ENCODE data around the gene CORO7.

CORO7 gene

DNA sequence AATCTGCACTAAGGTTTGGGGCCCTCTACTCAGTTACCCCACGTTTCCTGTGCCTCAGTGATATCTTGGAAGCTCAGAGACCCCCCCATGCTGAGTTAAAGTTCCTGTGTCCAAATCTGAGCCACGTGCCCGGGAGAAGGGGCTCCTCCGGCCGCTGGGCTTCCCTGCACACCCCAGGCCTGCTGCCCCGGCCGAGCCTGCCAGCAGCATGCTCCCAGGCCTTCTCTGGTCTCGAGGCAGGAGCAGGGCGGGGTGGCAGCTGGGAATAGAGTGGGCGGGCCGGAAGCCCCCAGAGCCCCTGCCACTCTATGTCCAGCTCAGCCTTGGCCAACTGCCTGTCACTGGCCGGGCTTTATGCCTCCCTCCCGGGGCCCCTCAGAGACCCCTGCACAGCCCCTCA, 50.4 kb downstream of the CORO7 start:
- TF ChIP-seq, protein P1, sequence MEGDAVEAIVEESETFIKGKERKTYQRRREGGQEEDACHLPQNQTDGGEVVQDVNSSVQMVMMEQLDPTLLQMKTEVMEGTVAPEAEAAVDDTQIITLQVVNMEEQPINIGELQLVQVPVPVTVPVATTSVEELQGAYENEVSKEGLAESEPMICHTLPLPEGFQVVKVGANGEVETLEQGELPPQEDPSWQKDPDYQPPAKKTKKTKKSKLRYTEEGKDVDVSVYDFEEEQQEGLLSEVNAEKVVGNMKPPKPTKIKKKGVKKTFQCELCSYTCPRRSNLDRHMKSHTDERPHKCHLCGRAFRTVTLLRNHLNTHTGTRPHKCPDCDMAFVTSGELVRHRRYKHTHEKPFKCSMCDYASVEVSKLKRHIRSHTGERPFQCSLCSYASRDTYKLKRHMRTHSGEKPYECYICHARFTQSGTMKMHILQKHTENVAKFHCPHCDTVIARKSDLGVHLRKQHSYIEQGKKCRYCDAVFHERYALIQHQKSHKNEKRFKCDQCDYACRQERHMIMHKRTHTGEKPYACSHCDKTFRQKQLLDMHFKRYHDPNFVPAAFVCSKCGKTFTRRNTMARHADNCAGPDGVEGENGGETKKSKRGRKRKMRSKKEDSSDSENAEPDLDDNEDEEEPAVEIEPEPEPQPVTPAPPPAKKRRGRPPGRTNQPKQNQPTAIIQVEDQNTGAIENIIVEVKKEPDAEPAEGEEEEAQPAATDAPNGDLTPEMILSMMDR (IDR thresholded peaks at IDR 0.05; ENCODE audit: low read depth, low read length): no peak
- H3K4me3 ChIP-seq (ENCODE audit: low read depth, low read length): no peak overlapping the region

DNA sequence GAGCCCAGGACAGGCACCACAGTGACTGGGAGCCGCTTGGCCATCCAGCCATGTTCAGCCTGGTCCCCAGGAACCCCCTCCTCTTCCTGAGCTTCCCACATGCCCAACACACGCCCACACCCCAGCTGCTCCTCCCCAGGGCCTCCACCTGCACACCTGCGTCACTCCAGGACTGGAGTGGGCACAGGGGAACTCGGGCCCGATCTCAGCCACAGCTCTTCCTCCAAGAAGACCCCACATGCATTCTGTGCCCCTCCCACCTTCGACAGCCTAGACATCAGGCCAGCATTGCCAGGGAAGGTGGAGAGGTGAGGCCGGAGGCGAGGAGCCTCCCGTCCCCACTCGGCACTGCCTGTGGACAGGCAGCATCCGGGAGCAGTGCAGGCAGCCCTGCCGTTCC, 50.8 kb downstream of the CORO7 start:
- no peak overlapping the region for H3K4me3 ChIP-seq (ENCODE audit: low read depth, low read length)
- TF ChIP-seq, protein P1 (IDR thresholded peaks at IDR 0.05; ENCODE audit: low read depth, low read length): no peak

DNA sequence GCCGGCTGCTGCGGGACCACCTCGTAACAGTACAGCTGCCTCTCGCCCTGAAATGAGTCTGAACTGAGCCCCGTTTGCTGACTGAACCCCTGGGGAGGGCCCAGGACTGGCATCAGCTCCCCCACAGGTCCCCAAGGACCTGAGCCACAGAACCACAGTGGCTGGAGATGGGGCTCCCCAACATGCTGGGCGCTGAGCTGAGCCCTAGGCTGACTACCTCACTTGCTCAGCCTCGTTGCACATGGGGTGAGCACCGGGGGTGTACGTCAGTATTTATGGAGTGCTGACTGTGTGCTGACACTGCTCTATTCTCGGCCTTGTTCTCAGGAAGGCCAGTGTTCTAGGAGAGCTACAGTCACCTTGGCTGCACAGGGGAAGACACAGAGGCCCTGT, 51.4 kb downstream of the CORO7 start:
- no peak overlapping the region for H3K4me3 ChIP-seq (ENCODE audit: low read depth, low read length)
- TF ChIP-seq, protein P1 (IDR thresholded peaks at IDR 0.05; ENCODE audit: low read depth, low read length): no peak

DNA sequence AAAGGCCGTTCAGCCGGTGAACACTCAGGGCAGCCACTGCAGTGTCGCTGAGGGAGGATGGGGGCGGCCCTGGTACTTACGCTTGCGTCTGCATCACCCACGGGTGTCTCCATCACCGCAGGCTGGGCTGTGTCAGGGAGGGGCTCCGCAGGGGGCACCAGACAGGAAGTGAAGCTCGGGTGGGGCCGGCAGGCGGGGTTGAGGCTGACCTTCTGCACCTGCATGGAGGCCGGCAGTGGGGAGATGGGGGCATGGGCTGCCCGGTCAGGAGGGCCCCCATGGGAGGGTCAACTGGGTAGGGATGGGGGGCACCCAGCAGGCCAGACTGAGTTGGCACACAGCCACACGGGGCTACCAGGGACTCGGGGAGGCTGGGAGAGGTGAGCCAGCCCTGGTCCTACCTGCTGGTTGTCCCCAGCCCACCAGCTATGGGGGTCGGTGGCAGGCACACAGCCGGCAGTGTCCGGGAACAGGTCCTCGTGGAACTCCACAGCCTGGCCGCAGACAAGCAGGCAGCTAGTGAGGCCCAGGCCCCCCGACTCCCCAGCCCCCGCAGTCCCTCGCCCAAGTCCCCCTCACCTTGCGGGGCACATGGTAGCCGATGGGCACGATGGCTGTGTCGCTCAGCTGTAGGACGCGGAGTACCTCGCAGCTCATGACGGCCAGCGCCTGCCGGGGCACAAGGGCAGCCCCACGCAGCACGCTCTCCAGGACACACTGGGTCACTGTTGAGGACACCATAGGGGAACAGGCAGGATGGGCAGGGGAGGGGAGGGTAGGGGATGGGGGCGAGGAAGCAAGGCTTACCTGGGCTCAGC, 52.0 kb downstream of the CORO7 start:
- TF ChIP-seq, protein P1 (IDR thresholded peaks at IDR 0.05; ENCODE audit: low read depth, low read length): no peak
- no peak overlapping the region for H3K4me3 ChIP-seq (ENCODE audit: low read depth, low read length)

DNA sequence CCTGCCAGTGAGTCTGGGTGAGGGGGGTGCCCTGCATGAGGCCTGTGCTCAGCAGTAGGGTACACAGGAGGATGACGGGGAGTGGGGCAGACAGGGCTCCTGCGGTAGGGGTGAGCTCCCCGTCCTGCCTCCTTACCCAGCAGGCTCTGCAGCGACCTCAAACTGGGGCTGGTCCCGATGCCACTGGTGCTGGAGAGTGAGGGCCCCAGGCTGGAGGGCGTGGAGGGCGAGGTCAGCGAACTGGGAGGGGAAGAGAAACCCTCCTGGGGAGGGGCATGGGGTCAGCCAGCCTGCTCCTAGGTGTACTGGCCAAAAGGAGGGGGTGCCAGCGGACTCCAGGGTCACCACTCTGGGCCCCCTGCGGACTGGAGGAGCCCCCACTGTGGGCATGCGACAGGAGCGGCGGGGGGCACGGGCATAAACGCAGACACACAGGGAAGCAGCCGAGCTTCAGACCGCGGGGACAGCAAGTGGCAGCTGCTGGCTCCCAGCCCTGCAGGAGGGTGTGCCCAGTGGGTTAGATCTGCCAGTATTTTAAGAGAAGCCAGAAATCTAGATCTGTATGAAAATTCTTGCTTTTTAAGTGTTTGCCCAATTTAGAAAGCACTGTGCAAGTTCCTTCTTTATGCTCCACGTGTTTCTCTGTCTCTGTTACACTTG, 53.8 kb downstream of the CORO7 start:
- H3K4me3 ChIP-seq (ENCODE audit: low read depth, low read length): no peak overlapping the region

DNA sequence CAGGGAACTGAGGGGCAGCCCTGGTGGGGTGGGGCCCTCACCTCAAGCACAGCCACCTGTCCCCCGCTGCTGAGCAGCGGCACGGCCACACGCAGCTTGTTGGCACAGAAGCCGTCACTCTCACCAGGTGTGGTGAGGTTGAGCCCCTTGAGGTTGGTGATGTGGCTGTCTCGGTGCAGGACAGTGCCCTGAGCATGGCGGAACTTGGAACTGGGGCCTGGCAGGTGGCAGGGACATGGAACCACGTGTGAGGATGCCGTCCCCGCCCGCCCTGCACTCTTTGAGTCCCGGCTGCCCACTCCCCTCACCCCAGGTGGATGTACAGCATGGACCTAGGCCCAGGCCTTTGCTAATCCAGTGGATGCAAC, 54.5 kb downstream of the CORO7 start:
- TF ChIP-seq, protein P1 (IDR thresholded peaks at IDR 0.05; ENCODE audit: low read depth, low read length): no peak
- no peak overlapping the region for H3K4me3 ChIP-seq (ENCODE audit: low read depth, low read length)

More for the DNA sequence above, 53.8 kb downstream of the CORO7 start:
- TF ChIP-seq, protein P1 (IDR thresholded peaks at IDR 0.05; ENCODE audit: low read depth, low read length): no peak
